Measurements from ENCODE around the gene CLEC2D.
"Not testable (repeated sequence)": the region's sequence is repeated elsewhere in the genome, so short reads cannot be mapped to it uniquely, and the experiment has no call there.

CLEC2D gene

GRCh38 chr12:9731393-9731792 is 61.9 kb downstream of the CLEC2D start:
- no peak for DNase-seq

- DNase-seq = no peak
Measured at GRCh38 chr12:9731797-9732196, 62.3 kb downstream of the CLEC2D start.

- DNase-seq = no peak
Measured at GRCh38 chr12:9732921-9733461, 63.5 kb downstream of the CLEC2D start, which contains the start of gene CLECL1. Gene CLECL1 (minus strand): TSS chr12:9733097.

DNA sequence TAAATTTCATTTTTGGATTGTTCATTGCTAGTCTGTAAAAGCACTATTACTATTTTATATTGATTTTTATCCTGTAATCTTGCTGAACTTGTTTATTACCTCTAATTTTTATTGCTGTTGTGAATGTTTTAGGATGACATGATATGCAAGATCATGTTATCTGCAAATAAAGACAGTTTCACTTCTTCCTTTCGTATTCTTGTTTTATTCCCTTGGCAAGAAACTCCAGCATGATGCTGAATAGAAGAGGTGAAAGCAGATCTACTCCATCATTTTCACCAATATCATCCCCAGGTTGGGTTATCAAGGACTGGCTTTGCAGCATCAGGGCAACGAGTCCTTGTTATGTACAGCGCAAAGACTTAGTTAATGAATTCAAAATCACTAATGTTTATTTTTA is 66.1 kb downstream of the CLEC2D start:
- no peak for DNase-seq

GRCh38 chr12:9736936-9737705 is 67.6 kb downstream of the CLEC2D start:
- DNase-seq = no peak

- not testable (repeated sequence) for DNase-seq
Measured at GRCh38 chr12:9738905-9739304, 69.4 kb downstream of the CLEC2D start.

DNA sequence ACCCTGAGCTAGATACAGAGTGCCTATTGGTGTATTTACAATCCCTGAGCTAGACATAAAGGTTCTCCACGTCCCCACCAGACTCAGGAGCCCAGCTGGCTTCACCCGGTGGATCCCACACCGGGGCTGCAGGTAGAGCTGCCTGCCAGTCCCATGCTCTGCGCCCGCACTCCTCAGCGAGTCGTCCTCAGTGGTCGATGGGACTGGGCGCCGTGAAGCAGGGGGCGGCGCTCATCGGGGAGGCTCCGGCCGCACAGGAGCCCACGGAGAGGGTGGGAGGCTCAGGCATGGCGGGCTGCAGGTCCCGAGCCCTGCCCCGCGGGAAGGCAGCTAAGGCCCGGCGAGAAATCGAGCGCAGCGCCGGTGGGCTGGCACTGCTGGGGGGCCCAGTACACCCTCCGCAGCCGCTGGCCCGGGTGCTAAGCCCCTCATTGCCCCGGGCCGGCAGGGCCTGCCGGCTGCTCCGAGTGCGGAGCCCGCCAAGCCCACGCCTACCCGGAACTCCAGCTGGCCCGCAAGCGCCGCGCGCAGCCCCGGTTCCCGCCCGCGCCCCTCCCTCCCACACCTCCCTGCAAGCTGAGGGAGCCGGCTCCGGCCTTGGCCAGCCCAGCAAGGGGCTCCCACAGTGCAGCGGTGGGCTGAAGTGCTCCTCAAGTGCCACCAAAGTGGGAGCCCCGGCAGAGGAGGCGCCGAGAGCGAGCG is 70.0 kb downstream of the CLEC2D start:
- DNase-seq = not testable (repeated sequence)

DNA sequence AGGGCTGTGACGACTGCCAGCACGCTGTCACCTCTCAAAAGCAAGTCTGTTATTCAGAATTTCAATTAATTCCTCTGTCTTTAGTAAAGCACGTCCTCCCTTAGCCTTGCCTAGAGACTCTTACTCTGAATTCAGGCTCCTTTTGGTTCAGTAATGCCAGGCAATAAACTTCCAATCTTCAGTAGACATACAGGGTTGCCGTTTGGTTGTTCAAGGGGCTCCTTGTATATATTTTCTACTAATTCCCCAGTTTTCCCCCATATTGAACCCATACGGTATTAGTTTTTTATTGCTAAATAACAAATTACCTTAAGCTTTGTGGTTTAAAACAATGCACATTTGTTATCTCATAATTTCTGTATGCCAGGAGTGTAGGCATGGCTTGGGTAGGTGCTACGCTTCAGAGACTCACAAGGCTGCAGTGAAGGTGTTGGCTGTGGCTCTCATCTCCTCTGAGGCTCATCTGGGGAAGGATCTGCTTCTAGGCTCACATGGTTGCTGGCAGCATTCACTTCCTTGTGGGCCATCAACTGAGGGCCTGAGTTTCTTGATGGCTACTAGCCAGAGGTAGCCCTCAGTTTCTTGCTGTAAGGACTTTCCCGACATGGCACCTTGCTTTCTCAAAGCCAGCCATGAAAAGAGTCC is 70.7 kb downstream of the CLEC2D start:
- DNase-seq = no peak

DNA sequence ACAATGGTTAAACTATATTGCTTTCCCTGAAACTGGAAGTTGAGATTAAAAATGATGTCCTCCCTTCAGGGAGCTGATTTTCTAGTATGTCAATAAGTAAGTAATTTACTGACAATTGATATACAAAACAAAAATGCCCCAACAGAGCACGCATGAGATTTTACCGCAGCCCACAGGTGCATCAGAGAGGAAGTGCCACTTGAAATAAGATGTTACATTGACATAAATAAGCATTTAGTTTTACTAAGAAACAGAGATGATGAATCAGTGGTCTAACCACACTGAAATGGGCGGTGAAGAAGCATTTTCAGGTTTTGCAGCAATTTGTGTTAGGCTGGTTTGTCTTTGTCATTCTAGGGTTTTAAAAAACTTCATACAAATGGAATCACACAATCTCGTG is 72.2 kb downstream of the CLEC2D start:
- DNase-seq = no peak

DNA sequence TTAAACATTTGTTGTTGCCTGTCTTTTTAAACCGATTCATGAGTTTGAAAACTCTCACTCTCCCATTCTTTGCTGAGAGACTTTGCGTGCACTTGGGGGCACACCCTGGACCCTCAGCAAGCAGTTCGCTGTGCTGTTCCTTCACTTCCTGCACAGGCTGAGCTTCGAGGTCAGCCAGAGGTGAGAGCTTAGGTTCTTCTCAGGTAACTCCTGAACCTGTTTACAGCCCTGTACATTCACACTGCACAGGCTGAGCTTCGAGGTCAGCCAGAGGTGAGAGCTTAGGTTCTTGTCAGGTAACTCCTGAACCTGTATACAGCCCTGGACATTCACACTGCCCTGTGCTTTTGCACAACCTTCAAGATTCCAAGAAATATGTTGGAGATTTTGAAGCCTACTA is 73.1 kb downstream of the CLEC2D start:
- no peak for DNase-seq

GRCh38 chr12:9745199-9745598 is 75.7 kb downstream of the CLEC2D start:
- DNase-seq = no peak

Measured in NCI-H2171 (cell line).